GM21528 (cell line): ENCODE results near the gene CTRB2.

Experiments
- ATAC-seq: cut with Tn5 transposase; IDR thresholded peaks from one replicate; pipeline ENCODE4 v1.9.1; 2021; ENCODE audit warnings: mild to moderate bottlenecking, moderate library complexity; ENCODE audit not compliant: unreplicated experiment, low FRiP score

Gene CTRB2

DNA sequence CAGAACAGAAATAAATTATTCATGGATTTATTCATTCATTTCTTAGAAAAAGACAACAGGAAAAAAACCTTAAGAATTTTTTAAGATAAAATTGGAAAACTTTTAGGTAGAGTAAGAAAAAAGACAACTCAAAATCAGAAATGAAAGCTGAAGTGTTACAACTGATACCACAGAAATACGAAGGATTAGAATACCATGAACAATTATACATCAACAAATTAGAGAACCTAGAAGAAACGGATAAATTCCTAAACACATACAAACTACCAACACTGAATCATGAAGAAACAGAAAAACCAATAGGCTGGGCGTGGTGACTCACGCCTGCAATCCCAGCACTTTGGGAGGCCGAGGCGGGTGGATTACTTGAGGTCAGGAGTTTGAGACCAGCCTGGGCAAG is 27.8 kb downstream of the CTRB2 start:
- ATAC-seq, result no peak

DNA sequence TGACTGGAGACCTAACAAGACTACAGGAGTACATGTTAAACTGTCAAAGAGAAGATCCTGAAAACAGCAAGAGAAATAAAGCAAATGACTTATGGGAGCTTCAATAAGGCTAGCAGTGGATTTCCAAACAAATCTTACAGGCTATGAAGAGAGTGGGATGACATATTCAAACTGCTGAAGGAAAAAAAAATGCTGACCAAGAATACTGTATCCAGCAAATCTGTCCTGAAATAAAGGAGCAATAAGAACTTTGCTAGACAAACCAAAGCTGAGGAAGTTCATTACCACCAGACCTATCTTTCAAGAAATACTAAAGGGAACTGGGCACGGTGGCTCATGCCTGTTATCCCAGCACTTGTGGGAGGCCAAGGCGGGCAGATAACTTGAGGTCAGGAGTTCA is 30.0 kb downstream of the CTRB2 start:
- no peak for ATAC-seq

DNA sequence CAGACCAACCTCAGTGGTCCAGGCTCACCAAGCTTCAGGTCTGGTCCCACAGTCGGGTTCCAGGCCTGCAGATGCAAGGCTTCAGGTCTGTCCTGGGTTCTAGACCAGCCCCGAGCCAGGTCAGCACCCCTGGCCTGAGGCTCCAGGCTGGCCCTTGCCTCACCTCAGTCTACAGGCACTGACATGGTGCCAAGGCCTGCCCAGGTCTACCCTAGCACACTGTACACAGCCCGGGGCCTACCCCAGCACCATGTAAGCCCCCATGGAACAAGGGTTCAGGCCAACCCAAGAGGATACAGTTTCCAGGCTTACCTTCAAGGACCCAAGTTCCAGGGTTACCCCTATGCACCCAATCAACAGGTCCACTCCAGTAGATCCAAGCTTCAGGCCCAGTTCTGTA is 31.9 kb downstream of the CTRB2 start:
- no peak for ATAC-seq

DNA sequence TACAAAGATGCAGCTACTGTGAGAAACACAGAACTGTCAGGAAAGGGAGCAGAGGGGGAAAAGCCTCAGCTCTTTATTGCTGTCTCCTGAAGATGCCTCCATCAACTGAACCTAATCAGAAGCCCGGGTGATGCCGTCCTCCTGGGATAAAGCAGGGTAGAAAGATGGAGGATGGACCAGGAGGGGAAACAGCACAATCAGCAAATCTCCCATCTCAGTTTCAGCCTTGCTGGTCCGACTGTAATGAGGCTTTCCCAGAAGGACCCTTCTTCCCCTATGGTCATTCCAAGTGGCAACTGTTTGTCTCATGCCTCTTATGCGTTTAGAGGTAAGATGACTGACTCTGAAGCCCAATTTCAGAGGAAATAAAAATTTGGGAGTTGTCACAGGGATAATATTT is 34.4 kb downstream of the CTRB2 start:
- ATAC-seq, result no peak

DNA sequence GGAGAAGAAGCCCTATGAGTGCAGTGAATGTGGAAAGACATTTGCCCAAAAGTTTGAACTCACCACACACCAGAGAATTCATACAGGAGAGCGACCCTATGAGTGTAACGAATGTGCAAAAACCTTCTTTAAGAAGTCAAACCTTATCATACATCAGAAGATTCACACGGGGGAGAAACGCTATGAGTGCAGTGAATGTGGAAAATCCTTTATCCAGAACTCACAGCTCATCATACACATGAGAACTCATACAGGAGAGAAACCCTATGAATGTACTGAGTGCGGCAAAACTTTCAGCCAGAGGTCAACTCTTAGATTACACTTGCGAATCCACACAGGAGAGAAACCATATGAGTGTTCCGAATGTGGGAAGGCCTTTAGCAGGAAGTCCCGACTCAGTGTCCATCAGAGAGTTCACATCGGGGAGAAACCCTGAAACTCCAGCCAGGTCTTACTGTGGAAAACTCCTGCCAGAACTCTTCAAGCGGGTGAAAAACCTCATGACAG is 37.0 kb downstream of the CTRB2 start:
- no peak for ATAC-seq

DNA sequence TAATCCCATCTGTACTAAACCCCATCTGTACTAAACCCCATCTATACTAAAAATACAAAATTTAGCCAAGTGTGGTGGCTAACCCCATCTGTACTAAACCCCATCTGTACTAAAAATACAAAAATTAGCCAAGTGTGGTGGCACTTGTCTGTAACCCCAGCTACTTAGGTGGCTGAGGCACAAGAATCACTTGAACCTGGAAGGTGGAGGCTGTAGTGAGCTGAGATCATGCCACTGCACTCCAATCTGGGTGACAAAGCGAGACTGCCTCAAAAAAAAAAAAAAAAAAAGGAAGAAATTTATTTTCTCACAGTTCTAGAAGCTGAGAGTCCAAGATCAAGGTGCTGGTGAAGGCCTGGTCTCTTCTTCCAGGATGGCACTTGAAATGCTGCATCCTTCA is 46.6 kb downstream of the CTRB2 start:
- ATAC-seq, result no peak
